Right lobe of liver (tissue), 4 donors: Measurements from ENCODE around the gene KRTAP2-4.
"Not testable (repeated sequence)": the region's sequence is repeated elsewhere in the genome, so short reads cannot be mapped to it uniquely, and the experiment has no call there.

Experiments
- POLR2A ChIP-seq: fragments of 450-650 bp; IDR thresholded peaks from one replicate; pipeline ENCODE4 v1.6.1; 2017; ENCODE audit warnings: antibody characterized with exemption, mild to moderate bottlenecking
- TF ChIP-seq, protein P1 (sequence below), 4 donors: fragments of 200-600 bp in 3 of 4; fragments of 450-650 bp in 1 of 4; IDR thresholded peaks; one replicate each; pipeline versions ENCODE4 v1.5.1 to v1.8.0; 2016 to 2022; ENCODE audit warnings: antibody characterized with exemption in 4 of 4, mild to moderate bottlenecking in 2 of 4
- donor health status: DM: no; HTN: no; CAD: no.
- donor health status: DM: no; HTN: no; CAD: no.
- donor health status: DM: no; HTN: yes; CAD: no.

DNA sequence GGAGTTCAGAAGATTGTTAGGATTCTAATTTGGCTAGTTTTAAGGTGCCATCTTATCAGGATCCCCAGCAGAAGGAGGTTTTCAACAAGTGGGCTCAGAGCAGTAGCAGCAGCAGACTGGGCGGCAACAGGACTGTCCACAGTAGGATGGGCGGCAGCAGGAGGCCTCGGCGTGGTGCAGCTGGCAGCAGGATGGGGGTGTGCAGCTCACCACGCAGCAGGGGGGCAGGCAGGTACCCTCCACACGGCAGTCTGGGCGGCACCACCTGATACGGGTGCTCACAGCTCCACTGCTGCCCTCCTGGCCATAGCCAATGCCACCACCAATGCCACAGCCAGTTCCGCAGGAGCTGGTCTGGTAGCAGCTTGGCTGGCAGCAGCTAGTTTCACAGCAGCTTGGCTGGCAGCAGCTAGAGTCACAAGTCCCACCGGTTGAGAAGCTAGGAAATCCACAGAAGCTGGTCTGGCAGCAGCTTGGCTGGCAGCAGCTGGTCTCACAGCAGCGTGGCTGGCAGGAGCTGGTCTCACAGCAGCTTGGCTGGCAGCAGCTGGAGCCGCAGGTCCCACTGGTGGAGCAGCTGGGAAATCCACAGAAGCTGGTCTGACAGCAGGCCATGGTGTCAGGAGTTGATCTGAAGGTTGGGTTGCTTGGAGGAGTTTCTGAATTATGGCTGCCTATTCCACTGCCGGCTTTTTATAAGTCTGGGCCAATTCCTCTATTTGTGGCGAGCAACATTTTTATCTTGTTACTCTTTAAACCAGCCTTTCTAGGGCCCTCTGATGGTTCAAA, 24.7 kb downstream of the KRTAP2-4 start, which contains the start of gene KRTAP1-1:
- TF ChIP-seq, protein P1, sequence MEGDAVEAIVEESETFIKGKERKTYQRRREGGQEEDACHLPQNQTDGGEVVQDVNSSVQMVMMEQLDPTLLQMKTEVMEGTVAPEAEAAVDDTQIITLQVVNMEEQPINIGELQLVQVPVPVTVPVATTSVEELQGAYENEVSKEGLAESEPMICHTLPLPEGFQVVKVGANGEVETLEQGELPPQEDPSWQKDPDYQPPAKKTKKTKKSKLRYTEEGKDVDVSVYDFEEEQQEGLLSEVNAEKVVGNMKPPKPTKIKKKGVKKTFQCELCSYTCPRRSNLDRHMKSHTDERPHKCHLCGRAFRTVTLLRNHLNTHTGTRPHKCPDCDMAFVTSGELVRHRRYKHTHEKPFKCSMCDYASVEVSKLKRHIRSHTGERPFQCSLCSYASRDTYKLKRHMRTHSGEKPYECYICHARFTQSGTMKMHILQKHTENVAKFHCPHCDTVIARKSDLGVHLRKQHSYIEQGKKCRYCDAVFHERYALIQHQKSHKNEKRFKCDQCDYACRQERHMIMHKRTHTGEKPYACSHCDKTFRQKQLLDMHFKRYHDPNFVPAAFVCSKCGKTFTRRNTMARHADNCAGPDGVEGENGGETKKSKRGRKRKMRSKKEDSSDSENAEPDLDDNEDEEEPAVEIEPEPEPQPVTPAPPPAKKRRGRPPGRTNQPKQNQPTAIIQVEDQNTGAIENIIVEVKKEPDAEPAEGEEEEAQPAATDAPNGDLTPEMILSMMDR (IDR thresholded peaks at IDR 0.05) = not testable (repeated sequence)
- TF ChIP-seq POLR2A = not testable (repeated sequence)
